GM18907 (cell line): ENCODE data around the gene DTYMK.
"Not testable (repeated sequence)": the region's sequence is repeated elsewhere in the genome, so short reads cannot be mapped to it uniquely, and the experiment has no call there.

ENCODE experiments used
- ATAC-seq: cut with Tn5 transposase; IDR thresholded peaks from one replicate; pipeline ENCODE4 v1.9.1; 2021; ENCODE audit warnings: mild to moderate bottlenecking, moderate library complexity; ENCODE audit not compliant: unreplicated experiment

DTYMK gene, protein sequence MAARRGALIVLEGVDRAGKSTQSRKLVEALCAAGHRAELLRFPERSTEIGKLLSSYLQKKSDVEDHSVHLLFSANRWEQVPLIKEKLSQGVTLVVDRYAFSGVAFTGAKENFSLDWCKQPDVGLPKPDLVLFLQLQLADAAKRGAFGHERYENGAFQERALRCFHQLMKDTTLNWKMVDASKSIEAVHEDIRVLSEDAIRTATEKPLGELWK

DNA sequence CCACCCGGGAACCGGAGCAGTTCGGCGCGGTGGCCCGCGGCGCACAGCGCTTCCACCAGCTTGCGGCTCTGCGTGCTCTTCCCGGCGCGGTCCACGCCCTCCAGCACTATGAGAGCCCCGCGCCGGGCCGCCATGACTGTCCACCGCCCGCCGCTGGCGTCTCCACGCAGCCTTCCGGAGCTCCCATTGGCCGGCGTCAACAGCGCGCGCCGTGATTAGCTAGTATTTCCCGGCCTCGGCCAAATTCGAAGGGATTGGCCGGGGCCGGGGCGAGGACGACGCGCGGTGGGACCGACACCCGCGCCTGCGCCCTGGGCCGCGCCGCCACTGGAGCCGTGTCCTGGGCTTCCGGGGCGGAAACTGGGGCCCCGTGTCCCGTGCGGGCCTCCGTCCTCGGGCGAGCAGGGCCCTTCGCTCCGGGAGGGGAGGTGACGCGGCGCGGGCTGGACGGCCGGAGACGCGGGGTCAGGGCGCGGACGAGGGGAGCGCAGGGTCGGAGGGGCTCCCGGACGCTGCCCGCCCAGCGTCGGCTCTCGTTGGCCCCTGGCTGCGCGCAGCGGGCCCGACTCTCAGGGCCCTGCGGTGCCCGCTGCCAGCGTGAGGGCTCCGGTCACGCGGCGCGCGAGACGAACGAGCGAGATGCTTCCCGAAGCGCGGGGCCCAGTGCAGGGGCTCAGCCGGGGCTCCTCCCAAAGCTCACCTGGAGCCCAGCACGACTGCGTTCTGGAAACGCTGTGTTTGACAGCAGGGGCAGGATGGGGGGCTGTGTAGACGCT, at the start of gene DTYMK:
DTYMK (minus strand) TSS at position 166 of the 776 bp plus-strand sequence; CDS start at position 134, 32 bp downstream.
- ATAC-seq = peak; percentile 96

DNA sequence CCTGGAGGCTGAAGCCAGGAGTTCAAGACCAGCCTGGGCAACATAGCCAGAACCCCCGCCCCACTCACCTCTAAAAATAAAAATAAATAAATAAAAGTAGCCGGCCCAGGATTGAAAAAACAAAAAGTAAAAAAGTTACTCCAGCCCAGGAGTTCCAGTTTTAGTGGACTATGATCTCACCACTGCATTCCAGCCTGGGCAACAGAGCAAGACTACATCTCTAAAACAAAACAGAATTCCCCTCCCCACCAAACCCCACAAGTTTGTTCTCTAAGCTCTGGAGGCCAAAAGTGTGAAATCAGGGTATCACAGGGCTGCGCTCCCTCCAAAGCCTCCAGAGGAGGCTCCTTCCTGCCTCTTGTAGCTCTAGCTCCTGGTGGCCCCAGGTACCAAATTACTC, 49.5 kb upstream of the DTYMK start:
- no peak for ATAC-seq

DNA sequence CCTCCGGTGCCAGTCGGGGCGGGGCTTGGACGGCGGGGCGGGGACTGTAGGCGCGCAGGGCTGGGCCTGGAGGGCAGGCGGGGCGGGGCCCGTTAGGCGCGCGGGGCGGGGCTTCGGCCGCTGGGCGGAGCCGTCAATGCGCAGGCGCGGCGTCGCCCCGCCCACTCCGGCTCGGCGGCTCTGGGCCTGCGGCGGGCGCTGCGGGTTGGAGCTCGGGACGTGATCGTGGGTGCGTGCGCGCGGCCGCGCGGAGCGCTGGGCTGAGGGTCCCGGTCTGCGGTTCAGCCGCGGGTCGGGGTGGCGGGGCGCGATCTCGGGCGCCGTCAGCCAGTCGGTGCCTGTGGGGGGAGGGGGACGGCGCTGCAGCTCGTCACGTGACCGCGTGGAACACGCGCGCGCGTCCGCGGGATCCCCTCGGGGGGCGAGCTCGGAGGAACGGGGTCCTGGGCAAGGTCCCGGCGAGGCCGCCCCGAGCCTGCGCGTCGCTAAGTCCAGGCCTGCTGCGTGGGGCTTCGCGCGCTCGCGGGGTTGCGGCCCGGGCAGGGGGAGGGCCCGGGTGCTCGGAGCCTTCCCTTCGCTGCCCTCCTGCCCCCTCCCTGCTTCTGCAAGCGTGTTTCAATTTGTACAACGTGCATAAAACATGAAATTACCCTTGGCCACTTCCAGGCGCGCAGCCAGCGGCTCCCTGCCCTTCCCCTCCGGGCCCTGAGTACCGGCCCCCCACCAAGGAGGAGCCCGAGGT, 48.0 kb upstream of the DTYMK start, which contains the start of gene D2HGDH:
D2HGDH (plus strand) TSS at position 164 of the 742 bp plus-strand sequence. CDS start 595 bp downstream, outside the sequence.
- ATAC-seq = peak; percentile 81

DNA sequence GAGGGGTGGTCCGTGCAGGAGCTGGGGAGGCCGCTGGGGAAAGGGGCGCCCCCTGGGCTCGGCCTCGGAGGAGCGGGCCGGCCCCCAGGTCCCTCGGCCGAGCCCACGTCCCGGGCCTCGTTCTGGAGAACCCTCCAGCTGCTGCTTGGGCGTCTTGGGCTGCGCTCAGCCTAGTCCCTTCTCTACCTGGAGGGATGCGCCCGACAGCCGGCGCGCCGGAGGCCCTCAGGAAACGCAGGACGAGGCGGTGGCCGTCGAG, 47.5 kb upstream of the DTYMK start:
- ATAC-seq = peak; percentile 32

DNA sequence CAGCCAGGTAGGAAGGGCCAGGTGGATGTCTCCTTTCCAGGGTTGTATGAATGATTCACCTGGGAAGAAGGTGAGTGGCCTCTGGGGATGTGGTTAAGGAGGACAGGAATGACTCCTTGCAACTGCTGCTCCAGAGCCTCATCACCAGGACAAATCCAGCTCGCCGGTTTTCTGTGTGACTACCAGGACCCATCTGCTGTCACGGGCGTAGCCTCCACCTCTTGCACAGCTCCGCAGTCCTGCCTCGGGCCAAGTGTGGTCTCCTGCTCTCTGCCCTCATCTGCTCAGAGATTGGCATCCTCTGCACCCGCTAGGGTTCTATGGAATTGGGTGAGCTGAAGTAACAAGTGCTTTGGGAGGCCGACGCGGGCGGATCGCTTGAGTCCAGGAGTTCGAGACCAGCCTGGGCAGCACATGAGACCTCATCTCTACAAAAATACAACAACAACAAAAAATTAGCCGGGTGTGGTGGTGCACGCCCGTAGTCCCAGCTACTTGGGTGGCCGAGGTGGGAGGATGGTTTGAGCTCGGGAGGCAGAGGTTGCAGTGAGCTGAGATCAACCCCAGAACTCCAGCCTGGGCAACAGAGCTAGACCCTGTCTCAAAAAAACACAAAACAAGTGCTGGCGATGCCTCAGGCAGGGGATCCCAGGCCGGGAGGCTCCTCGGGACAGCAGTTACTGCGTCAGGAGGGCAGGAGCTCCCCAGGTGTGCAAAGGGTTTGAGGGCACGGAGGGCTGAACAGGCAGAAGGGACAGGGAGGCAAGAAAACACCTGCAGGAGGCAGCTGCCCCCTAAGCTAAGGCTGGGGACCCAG, 47.0 kb upstream of the DTYMK start:
- ATAC-seq = no peak

DNA sequence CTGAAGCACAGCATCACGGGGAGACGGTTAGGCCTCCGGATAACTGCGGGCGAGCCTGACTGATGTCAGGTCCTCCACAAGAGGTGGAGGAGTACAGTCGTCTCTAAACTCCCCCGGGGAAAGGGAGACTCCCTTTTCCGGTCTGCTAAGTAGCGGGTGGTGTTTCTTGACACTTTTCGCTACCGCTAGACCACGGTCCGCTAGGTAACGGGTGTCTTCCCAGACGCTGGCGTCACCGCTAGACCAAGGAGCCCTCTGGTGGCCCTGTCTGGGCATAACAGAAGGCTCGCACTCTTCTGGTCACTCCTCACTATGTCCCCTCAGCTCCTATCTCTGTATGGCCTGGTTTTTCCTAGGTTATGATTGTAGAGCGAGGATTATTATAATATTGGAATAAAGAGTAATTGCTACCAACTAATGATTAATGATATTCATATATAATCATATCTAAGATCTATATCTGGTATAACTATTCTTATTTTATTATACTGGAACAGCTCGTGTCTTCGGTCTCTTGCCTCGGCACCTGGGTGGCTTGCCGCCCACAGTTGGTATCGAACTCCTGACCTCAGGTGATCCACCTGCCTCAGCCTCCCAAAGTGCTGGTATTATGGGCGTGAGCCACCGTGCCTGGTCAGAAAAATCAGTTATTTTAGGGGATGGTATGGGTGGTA, 46.0 kb upstream of the DTYMK start:
- not testable (repeated sequence) for ATAC-seq

DNA sequence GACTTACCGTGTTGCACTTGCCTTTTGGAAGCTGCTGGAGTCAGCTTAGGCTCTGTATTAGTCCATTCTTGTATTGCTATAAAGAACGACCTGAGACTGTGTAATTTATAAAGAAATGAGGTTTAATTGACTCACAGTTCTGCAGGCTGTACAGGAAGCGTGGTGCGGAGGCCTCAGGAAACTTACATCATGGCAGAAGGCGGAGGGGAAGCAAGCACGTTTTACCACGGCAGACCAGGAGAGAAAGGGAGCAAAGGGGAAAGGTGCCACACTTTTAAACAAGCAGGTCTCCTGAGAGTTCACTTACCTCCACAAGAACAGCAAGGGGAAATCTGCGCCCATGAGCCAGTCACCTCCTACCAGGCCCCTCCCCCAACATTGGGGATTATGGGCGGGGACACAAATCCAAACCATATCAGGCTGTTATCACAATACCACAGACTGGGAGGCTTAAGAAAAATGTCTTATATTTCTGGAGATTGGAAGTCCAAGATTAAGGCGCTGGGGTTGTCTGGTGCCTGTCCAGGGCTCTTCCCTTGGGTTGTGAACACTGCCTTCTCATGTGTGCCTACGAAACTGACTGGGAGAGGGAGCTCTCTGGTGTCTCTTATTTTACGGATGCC, 44.2 kb upstream of the DTYMK start:
- ATAC-seq = no peak

DNA sequence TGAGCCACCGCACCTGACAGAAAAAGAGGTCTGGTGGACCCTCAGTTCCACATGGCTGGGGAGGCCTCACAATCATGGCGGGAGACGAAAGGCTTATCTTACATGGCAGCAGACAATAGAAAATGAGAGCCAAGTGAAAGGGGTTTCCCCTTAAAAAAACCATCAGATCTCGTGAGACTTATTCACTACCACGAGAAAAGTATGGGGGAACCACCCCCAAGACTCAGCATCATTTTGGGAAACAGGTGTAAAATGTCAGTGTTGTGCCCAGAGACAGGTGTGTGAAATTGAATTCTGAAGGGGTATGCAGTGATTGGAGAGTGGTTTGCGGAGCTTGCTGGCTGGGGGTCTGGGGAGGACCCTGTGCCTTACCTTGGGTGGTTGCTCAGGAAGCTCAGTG, 43.3 kb upstream of the DTYMK start:
- no peak for ATAC-seq

DNA sequence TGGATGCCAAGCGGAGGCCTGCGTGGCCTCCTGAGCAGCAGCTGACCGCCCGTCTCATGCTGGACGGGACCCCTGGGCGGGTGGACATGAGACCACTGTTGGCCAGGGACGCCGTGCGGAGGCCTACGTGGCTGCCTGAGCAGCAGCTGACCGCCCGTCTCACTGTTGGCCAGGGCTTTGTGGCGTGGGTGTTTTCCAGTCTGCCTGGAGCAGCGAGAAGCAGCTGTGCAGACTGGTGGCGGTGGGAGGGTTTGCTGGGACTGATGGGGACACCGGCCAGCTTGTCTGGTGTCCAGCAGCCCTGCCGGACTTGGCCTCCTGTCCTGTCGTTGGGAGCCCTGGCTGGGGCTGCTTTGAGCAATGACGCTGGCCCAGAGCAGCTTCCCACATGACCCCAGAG, 42.0 kb upstream of the DTYMK start:
- no peak for ATAC-seq

DNA sequence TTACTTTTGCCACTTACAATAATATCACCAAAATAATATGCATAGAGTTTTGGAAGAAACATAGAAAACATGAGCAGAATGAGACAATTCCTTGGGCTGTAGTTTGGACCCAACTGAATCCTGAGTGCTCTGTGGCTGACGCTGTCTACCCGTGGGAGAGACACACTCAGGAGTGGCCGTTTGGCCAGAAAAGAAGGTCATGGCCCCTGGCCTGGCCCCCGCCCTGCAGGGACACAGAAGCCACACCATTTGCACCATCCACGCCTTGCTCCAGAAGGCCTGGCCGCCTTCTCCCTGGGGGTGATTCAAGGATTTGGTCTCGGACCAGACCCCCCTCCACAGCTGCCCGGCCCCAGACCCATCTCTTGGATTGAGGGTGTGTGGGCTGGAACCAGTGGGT, 41.4 kb upstream of the DTYMK start:
- ATAC-seq = no peak

DNA sequence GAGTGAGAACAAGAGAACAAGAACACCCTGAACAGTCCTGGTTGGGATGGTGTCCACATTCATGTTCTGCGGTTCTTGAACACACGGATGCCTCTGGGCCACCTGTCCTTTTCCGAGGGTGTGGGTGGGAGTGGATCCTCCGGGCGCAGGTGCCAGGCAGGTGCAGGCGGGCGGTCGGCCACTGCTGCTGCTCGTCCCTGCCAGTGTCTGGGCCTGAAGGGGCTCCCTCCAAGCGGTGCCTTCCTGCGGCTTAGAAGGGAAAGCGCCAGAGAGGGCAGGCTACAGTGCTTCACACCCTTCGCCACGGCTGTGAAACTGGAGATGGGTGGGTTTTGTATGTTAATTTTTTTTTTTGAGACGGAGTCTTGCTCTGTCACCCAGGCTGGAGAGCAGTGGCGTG, 39.8 kb upstream of the DTYMK start:
- ATAC-seq = no peak

DNA sequence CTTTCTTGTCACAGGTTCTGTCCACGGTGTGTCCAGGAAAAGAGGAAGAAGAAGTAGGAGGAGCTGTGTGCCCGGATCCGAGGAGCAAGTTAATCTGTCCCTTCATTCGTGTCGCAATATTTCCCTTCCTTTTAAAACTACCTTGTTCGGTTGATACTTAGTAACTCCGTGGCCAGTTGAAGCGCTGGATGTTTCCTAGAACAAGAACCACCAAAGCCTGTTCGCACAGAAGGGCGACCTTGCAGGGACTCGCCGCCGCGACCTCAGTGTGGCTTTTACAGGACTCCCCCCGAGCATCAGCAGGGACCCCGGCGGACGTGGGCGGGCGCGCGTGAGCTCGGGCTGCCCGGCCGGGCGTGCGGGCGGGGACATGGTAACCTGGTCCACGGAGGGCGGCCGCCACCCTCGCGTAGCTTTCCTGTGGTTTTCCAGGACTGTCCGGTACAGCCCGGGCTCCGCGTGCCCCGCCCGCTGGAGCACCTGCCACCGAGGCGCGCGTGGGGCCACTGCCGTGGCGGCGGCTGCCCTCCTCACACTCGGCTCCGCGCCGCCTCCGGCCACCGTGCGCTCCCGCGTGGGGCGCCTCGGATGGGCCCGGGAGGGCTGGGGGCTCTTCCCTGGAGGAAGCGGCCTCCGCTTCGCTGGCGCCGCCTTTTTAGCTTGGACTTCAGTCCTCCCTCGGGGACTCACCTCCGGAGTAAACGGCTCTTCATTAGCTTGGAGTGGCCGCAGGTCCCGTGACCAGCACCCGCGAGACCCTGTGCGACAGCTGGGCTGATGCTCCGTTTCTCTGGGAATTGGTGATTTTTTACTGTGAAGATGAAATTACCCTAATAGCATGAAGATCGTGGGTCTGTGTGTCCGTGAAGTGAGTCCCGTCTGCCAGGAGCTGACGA, 38.6 kb upstream of the DTYMK start:
- no peak for ATAC-seq

DNA sequence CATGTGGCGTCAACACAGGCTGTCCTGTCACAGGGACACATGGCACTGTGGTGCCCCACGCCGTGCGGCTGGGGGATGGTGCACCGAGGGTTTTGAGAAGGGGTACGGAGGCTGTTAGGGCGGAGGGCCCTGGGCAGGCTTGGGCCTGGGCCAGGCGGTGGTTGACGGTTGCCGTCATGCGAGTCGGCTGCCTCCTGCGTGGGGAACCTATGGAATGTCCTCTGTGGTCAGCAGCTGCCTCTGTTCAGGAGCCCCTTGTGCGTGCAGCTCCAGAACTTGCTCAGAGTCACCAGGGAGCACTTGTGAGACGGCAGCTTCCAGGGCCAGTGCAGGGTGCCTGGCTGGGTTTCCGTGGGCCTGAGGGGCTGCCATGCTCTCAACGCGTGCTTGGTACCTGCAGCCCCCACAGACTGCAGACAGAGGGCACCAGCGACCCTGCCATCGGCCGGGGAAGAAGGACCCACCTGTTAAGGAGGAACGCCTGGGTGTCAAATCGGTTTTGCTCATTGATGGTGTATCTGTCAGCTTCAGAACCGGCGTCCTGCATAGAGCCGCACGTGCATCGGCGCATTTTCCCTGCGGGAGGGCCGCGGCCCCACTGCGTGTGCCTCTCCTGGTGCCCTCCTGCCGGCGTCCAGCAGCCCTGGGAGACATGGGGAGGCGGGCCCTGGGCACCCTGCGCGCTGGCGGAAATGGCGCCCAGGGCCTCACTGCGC, 37.8 kb upstream of the DTYMK start:
- ATAC-seq = no peak

DNA sequence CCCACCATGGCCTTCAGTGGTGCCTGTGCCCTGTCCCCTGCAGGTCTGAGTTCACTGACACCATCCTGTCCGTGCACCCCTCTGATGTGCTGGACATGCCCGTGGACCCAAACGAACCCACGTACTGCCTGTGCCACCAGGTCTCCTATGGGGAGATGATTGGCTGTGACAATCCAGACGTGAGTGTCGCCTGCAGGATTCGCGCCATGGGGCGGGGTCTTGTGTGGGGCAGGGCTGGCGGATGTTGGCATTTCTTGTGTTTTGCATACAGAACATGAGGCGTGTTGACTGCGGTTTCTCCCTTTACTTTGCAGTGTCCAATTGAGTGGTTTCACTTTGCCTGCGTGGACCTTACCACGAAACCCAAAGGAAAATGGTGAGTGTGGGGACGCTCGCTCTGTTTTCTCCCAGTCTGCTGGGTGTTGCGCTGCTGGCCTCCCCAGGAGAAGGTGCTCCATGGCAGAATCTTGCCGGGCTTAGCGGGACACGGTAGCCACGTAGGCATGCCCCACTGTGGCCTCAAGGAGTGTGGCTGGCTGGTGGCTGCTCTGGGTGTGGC, 36.4 kb upstream of the DTYMK start:
- ATAC-seq = no peak

DNA sequence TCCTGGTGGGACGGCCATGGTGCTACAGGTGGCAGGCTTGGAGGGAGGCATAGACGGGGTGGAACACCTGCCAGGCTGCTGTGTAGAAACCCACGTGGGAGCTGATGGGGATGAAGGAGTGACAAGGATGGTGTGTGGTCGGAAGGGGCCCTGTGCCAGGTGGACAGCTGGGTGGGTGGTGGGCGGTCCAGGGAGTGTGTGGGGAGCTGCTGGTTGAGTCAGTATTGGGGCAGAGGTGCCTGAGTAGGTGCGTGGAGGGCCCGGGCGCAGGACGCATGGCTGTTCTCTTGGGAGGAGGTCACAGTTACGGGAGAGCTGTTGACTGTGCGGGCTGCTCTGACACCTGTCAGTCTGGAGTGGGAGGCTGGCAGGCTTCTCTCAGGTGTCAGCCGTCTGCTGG, 35.2 kb upstream of the DTYMK start:
- ATAC-seq = no peak

DNA sequence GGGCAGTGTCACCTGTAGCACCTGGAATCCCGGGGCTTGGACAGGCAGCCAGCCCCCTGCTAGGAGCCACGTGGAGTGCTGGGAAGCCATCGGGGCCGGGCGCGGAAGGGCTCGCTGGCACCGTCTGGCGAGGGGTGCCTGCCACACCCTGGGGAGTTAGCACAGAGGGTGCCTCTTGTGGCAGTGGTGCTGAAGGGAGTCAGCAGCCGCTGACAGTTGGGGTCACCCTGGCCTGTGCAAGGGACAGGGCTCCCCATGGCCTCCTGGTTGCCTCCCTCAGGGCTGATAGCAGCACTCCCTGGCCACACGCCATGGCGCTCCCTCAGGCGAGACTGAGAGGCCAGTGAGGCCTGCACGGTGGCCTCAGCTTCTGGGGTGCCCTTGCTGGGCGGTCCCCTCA, 33.9 kb upstream of the DTYMK start:
- no peak for ATAC-seq

DNA sequence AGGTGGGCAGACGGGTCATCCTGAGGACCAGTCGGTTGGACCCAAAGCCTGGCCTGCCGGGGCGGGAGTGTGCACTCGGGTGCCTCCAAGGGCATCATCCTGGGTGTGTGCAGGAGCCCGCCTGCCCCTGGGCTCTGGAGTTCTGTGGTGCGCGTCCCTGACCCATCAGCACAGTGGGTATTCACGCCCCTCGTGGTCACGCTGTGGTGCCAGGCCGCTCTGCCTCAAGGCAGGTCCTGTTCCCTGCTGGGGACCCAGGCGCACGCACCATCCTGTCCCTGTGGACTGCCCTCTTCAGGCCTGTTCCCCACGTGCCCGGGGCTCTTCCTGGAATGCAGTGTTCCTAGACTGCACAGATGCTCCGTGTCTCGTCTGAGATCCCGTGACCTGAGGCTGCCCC, 33.5 kb upstream of the DTYMK start:
- no peak for ATAC-seq

DNA sequence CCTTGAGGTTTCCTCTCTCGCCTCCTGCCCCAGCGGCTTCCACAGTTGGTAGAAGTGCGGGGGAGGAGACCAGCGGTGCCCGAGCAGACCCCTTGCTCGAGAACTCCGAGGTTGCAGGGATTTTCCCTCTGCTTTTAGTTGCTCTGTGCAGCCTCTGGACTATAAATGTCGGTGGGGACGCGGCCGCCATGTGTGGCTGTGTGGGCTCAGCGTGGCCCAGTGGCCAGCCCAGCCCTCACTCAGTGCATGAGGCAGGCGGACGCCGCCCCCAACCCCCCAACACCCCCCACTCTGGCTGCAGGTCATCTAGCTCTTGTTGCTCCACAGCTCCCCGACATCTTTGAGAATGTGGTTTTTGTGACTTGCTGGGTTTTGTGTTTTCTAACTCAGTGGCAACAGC, 32.5 kb upstream of the DTYMK start:
- ATAC-seq = no peak
